Parathyroid adenoma (tissue), 2 donors: ENCODE results near the gene SLC2A4.

Experiments
- H2AFZ ChIP-seq: fragments of 300-600 bp; sonication (generic); one replicate; pipeline ENCODE4 v1.7.0; 2017; ENCODE audit warnings: antibody characterized with exemption, mild to moderate bottlenecking
- H3K27ac ChIP-seq: fragments of 300-600 bp; sonication (generic); one replicate; pipeline ENCODE4 v1.7.0; 2017
- H3K27me3 ChIP-seq: fragments of 300-600 bp; sonication (generic); one replicate; pipeline ENCODE4 v1.7.0; 2017; ENCODE audit warnings: low read length; ENCODE audit not compliant: control insufficient read depth, insufficient read depth
- H3K36me3 ChIP-seq: fragments of 300-600 bp; sonication (generic); one replicate; pipeline ENCODE4 v1.7.0; 2017; ENCODE audit warnings: low read length; ENCODE audit not compliant: control insufficient read depth, insufficient read depth
- H3K4me1 ChIP-seq: fragments of 300-600 bp; sonication (generic); one replicate; pipeline ENCODE4 v1.7.0; 2017; ENCODE audit warnings: control low read depth
- H3K4me2 ChIP-seq: fragments of 300-600 bp; sonication (generic); one replicate; pipeline ENCODE4 v1.7.0; 2017; ENCODE audit warnings: low read length
- H3K4me3 ChIP-seq: fragments of 300-600 bp; sonication (generic); one replicate; pipeline ENCODE4 v1.7.0; 2017; ENCODE audit warnings: low read depth, low read length
- H3K79me2 ChIP-seq: fragments of 300-600 bp; sonication (generic); one replicate; pipeline ENCODE4 v1.7.0; 2017; ENCODE audit warnings: control low read depth
- H3K9ac ChIP-seq: fragments of 300-600 bp; sonication (generic); one replicate; pipeline ENCODE4 v1.7.0; 2017; ENCODE audit warnings: mild to moderate bottlenecking
- H3K9me3 ChIP-seq: fragments of 300-600 bp; sonication (generic); one replicate; pipeline ENCODE4 v1.7.0; 2017; ENCODE audit warnings: low read length; ENCODE audit not compliant: control insufficient read depth
- TF ChIP-seq, protein P1 (sequence below): fragments of 300-600 bp; sonication (generic); IDR thresholded peaks from one replicate; pipeline ENCODE4 v1.7.0; 2017; ENCODE audit warnings: antibody characterized with exemption, mild to moderate bottlenecking
- donor health status: primary hyperparathyroidism.

The SLC2A4 gene

GRCh38 chr17:7289256-7290032 is 7.9 kb downstream of the SLC2A4 start:
- no peaks in the 10 kb centered on the region for H3K9me3 ChIP-seq
- H2AFZ ChIP-seq, result no peak overlapping the region
- no peaks in the 10 kb centered on the region for H3K36me3 ChIP-seq
- H3K9ac ChIP-seq, result no peak overlapping the region
- H3K79me2 ChIP-seq, result no peaks in the 10 kb centered on the region
- TF ChIP-seq, protein P1, sequence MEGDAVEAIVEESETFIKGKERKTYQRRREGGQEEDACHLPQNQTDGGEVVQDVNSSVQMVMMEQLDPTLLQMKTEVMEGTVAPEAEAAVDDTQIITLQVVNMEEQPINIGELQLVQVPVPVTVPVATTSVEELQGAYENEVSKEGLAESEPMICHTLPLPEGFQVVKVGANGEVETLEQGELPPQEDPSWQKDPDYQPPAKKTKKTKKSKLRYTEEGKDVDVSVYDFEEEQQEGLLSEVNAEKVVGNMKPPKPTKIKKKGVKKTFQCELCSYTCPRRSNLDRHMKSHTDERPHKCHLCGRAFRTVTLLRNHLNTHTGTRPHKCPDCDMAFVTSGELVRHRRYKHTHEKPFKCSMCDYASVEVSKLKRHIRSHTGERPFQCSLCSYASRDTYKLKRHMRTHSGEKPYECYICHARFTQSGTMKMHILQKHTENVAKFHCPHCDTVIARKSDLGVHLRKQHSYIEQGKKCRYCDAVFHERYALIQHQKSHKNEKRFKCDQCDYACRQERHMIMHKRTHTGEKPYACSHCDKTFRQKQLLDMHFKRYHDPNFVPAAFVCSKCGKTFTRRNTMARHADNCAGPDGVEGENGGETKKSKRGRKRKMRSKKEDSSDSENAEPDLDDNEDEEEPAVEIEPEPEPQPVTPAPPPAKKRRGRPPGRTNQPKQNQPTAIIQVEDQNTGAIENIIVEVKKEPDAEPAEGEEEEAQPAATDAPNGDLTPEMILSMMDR, result no peak
- H3K27ac ChIP-seq, result no peak overlapping the region
- H3K4me1 ChIP-seq, result no peaks in the 10 kb centered on the region
- no peaks in the 10 kb centered on the region for H3K27me3 ChIP-seq
- H3K4me2 ChIP-seq, result no peak overlapping the region
- H3K4me3 ChIP-seq, result no peak overlapping the region

GRCh38 chr17:7290166-7290565 is 8.6 kb downstream of the SLC2A4 start:
- H3K4me2 ChIP-seq, result no peak overlapping the region
- H3K4me3 ChIP-seq, result no peak overlapping the region
- TF ChIP-seq, protein P1, result no peak
- no peak overlapping the region for H3K9ac ChIP-seq
- peaks cover 4% of the 10 kb centered on the region for H3K4me1 ChIP-seq
- H3K27me3 ChIP-seq, result no peaks in the 10 kb centered on the region
- no peak overlapping the region for H3K27ac ChIP-seq
- H2AFZ ChIP-seq, result no peak overlapping the region
- no peaks in the 10 kb centered on the region for H3K36me3 ChIP-seq
- H3K79me2 ChIP-seq, result no peaks in the 10 kb centered on the region
- no peaks in the 10 kb centered on the region for H3K9me3 ChIP-seq

GRCh38 chr17:7290685-7291084 is 9.2 kb downstream of the SLC2A4 start:
- Histone ChIP-seq H3K9ac (no peak overlapping the region), H3K79me2 (no peaks in the 10 kb centered on the region), H2AFZ (no peak overlapping the region), H3K4me3 (no peak overlapping the region), H3K9me3 (no peaks in the 10 kb centered on the region), H3K4me2 (no peak overlapping the region), H3K4me1 (peaks cover 4% of the 10 kb centered on the region), H3K36me3 (no peaks in the 10 kb centered on the region), H3K27ac (no peak overlapping the region), H3K27me3 (no peaks in the 10 kb centered on the region)
- TF ChIP-seq, protein P1, result no peak

GRCh38 chr17:7292194-7292593 is 10.7 kb downstream of the SLC2A4 start:
- H3K79me2 ChIP-seq, result no peaks in the 10 kb centered on the region
- H3K27me3 ChIP-seq, result no peaks in the 10 kb centered on the region
- TF ChIP-seq, protein P1, result no peak
- H2AFZ ChIP-seq, result no peak overlapping the region
- H3K4me3 ChIP-seq, result no peak overlapping the region
- H3K27ac ChIP-seq, result no peak overlapping the region
- no peak overlapping the region for H3K9ac ChIP-seq
- H3K4me1 ChIP-seq, result peaks cover 13% of the 10 kb centered on the region
- no peak overlapping the region for H3K4me2 ChIP-seq
- H3K36me3 ChIP-seq, result no peaks in the 10 kb centered on the region
- H3K9me3 ChIP-seq, result no peaks in the 10 kb centered on the region

- H3K9ac ChIP-seq, result no peak overlapping the region
- H3K27me3 ChIP-seq, result no peaks in the 10 kb centered on the region
- H3K4me2 ChIP-seq, result no peak overlapping the region
- no peak overlapping the region for H3K27ac ChIP-seq
- H3K9me3 ChIP-seq, result no peaks in the 10 kb centered on the region
- H3K4me1 ChIP-seq, result peaks cover 13% of the 10 kb centered on the region
- H3K36me3 ChIP-seq, result no peaks in the 10 kb centered on the region
- no peak overlapping the region for H3K4me3 ChIP-seq
- no peak overlapping the region for H2AFZ ChIP-seq
- no peaks in the 10 kb centered on the region for H3K79me2 ChIP-seq
- TF ChIP-seq, protein P1, result no peak
These were observed 11.2 kb downstream of the SLC2A4 start for GRCh38 chr17:7292729-7293128.
